ENCODE results near the gene HRH2. TPM values are rescaled to one million over a fixed set of nuclear protein-coding genes. Genes with fewer than 3 reads are reported as not detected.

Gene HRH2
- total and polyA plus RNA-seq, 9 of the 15 experiments (the other 6 are each of a cell fraction or from before 2014, with no cell fraction given): 0.04 TPM; not detected in 8

GRCh38 chr5:175689147-175689991 lies 31.5 kb downstream of the HRH2 start:
- no TSS peak for BruUV-seq (replicated peaks)

DNA sequence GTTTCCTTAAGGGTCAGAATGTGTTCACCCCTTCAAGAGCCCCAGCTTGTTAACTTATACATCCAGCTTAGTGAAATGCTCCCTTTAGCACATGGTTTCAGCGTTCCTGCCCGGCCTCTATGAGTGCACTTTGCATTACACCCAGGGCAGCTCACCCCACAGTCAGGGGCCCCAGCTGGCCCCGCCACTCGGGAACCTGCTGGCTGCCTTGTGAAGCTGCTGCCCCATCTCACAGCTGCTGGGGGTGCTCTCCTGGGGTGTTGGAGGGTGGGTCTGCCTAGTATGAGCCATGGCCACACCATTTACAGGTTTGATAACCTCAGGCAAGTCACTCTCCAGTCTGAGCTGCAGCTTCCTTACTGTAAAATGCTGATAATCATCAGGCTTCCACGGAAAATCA lies 32.2 kb downstream of the HRH2 start:
- WGBS (ENCODE audit: insufficient coverage, low coverage, missing lambda C conversion rate): 0% methylated on average over 5 of the region's 5 CpGs
- no peak for DNase-seq (ENCODE audit: extremely low read depth in 1 of 4, low spot score in 3 of 4)
- Histone ChIP-seq H3K4me2 (ENCODE audit: insufficient read depth, low read length) (no peak overlapping the region), H3K27ac (ENCODE audit: extremely low read depth, low read depth, low read length) (no peak overlapping the region), H3K4me3 (no peak overlapping the region), H2AFZ (ENCODE audit: low read depth, low read length) (no peak overlapping the region), H3K79me2 (ENCODE audit: control insufficient read depth, insufficient read depth, low read length) (no peaks in the 10 kb centered on the region), H3K9ac (ENCODE audit: insufficient read depth in 1 of 2, low read depth in 2 of 2, low read length in 2 of 2) (no peak overlapping the region), H3K27me3 (ENCODE audit: control insufficient read depth in 2 of 2, insufficient read depth in 2 of 2, low read length in 2 of 2) (peaks cover 26 to 72% of the 10 kb centered on the region in 2 experiments), H3K4me1 (replicated peaks in 1 of 2; ENCODE audit: control insufficient read depth in 2 of 2, insufficient read depth in 2 of 2, low read length in 2 of 2) (peaks cover 0 to 10% of the 10 kb centered on the region in 2 experiments; a peak in 2 of 5 replicates), H3K36me3 (ENCODE audit: control insufficient read depth, insufficient read depth, low read length) (no peaks in the 10 kb centered on the region), H4K20me1 (replicated peaks; ENCODE audit: control insufficient read depth, insufficient read depth, low read length) (no peaks in the 10 kb centered on the region), H3K9me1 (ENCODE audit: control insufficient read depth, insufficient read depth, low read length) (peaks cover 7% of the 10 kb centered on the region), H3K9me3 (replicated peaks; ENCODE audit: control insufficient read depth, insufficient read depth, low read depth, low read length) (no peaks in the 10 kb centered on the region)
- BruUV-seq (replicated peaks): no TSS peak
- intact Hi-C loops (cut with micrococcal nuclease): loop anchor here (2.0 kb wide), 1 partner anchor 155 kb away; no protein-coding TSS in a partner anchor
- in situ Hi-C loops (cut with MboI): no loop called here
- FAIRE-seq: no peak
- CTCF ChIA-PET (ENCODE audit: low intra/inter-chr PET ratio): no interaction called here
- TF ChIP-seq, protein P1, sequence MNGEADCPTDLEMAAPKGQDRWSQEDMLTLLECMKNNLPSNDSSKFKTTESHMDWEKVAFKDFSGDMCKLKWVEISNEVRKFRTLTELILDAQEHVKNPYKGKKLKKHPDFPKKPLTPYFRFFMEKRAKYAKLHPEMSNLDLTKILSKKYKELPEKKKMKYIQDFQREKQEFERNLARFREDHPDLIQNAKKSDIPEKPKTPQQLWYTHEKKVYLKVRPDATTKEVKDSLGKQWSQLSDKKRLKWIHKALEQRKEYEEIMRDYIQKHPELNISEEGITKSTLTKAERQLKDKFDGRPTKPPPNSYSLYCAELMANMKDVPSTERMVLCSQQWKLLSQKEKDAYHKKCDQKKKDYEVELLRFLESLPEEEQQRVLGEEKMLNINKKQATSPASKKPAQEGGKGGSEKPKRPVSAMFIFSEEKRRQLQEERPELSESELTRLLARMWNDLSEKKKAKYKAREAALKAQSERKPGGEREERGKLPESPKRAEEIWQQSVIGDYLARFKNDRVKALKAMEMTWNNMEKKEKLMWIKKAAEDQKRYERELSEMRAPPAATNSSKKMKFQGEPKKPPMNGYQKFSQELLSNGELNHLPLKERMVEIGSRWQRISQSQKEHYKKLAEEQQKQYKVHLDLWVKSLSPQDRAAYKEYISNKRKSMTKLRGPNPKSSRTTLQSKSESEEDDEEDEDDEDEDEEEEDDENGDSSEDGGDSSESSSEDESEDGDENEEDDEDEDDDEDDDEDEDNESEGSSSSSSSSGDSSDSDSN (IDR thresholded peaks at IDR 0.05; ENCODE audit: borderline replicate concordance in 1 of 2, low read depth in 2 of 2, low read length in 2 of 2): no peak
- TF ChIP-seq TCF7L2 (IDR thresholded peaks at IDR 0.05; ENCODE audit: low read depth, low read length) (no peak), ZNF431 (CRISPR knock-in tag; IDR thresholded peaks at IDR 0.05) (no peak), ZNF41 (CRISPR knock-in tag; conservative IDR thresholded peaks at IDR 0.05) (no peak), ZNF445 (CRISPR knock-in tag; IDR thresholded peaks at IDR 0.05; ENCODE audit: low read depth) (no peak), ZNF282 (CRISPR knock-in tag; IDR thresholded peaks at IDR 0.05) (no peak), PHB (CRISPR knock-in tag; IDR thresholded peaks at IDR 0.05) (no peak), STAG1 (CRISPR knock-in tag; IDR thresholded peaks at IDR 0.05; ENCODE audit: borderline replicate concordance) (no peak)
- POLR2A ChIA-PET: interaction anchor here (0.6 to 1.5 kb wide), 3 partner anchors 12 to 212 kb away, joined by 3 to 7 read pairs (median 4); partner anchors contain the start of gene SFXN1
- ATAC-seq: no peak

More at GRCh38 chr5:175689147-175689991, 31.5 kb downstream of the HRH2 start:
- WGBS (ENCODE audit: insufficient coverage, low coverage, missing lambda C conversion rate): under 1% methylated on average over 9 of the region's 9 CpGs
- intact Hi-C loops (cut with micrococcal nuclease): no loop called here
- Histone ChIP-seq H3K27ac (ENCODE audit: extremely low read depth, low read depth, low read length) (no peak overlapping the region), H2AFZ (ENCODE audit: low read depth, low read length) (no peak overlapping the region), H3K36me3 (ENCODE audit: control insufficient read depth, insufficient read depth, low read length) (no peaks in the 10 kb centered on the region), H3K4me2 (ENCODE audit: insufficient read depth, low read length) (no peak overlapping the region), H4K20me1 (replicated peaks; ENCODE audit: control insufficient read depth, insufficient read depth, low read length) (no peaks in the 10 kb centered on the region), H3K9me1 (ENCODE audit: control insufficient read depth, insufficient read depth, low read length) (peaks cover 4% of the 10 kb centered on the region), H3K4me1 (replicated peaks in 1 of 2; ENCODE audit: control insufficient read depth in 2 of 2, insufficient read depth in 2 of 2, low read length in 2 of 2) (peaks cover 0 to 10% of the 10 kb centered on the region in 2 experiments; a peak in 2 of 5 replicates), H3K9ac (ENCODE audit: insufficient read depth in 1 of 2, low read depth in 2 of 2, low read length in 2 of 2) (no peak overlapping the region), H3K9me3 (replicated peaks; ENCODE audit: control insufficient read depth, insufficient read depth, low read depth, low read length) (no peaks in the 10 kb centered on the region), H3K79me2 (ENCODE audit: control insufficient read depth, insufficient read depth, low read length) (no peaks in the 10 kb centered on the region), H3K27me3 (ENCODE audit: control insufficient read depth in 2 of 2, insufficient read depth in 2 of 2, low read length in 2 of 2) (peaks cover 26 to 79% of the 10 kb centered on the region in 2 experiments), H3K4me3 (no peak overlapping the region)
- ATAC-seq (no peak), FAIRE-seq (no peak), DNase-seq (ENCODE audit: extremely low read depth in 1 of 4, low spot score in 3 of 4) (no peak)
- TF ChIP-seq MXI1 (IDR thresholded peaks at IDR 0.05; ENCODE audit: low read depth, low read length): no peak
- TF ChIP-seq SPI1 (IDR thresholded peaks at IDR 0.05; ENCODE audit: borderline replicate concordance, low read depth, low read length): peak; percentile 28; the same call in 1 of the 2 replicates
- 0 out of 2 replicates have a peak, but pooled peaks have one; percentile 30 for TF ChIP-seq ZNF766 (CRISPR knock-in tag; conservative IDR thresholded peaks at IDR 0.05)
- POLR2A ChIA-PET: interaction anchor here (0.6 to 0.7 kb wide), 2 partner anchors 12 to 211 kb away, joined by 3 to 4 read pairs; partner anchors contain the start of gene SFXN1
- CTCF ChIA-PET (ENCODE audit: low intra/inter-chr PET ratio): no interaction called here
- in situ Hi-C loops (cut with MboI): no loop called here
